Endothelial cell of umbilical vein (primary cell): Measurements from ENCODE around the gene WNK4. TPM values are rescaled to one million over a fixed set of nuclear protein-coding genes. Genes with fewer than 3 reads are reported as not detected.

Source experiments
- BruUV-seq: library from RNA; stranded (reverse); fragments of 400-500 nt; replicated peaks from 2 replicates; lab custom pipeline; 2021; lab: Mats Ljungman, UMichigan
- CTCF ChIA-PET: fragments of 300-600, 350-600 bp; sonication (Branson Sonifier 250); formaldehyde crosslinking; loops from one replicate; lab custom pipeline; 2021; ENCODE audit warnings: antibody characterized with exemption, inconsistent platforms; lab: Charles Lee
- POLR2A ChIA-PET: fragments of 300-600, 350-600 bp; sonication (Branson Sonifier 250); formaldehyde crosslinking; loops from one replicate; lab custom pipeline; 2021; ENCODE audit warnings: antibody characterized with exemption, inconsistent platforms; lab: Charles Lee
- DNase-seq: peaks from one replicate; pipeline ENCODE4 v3.0.0-alpha.2; 2011; ENCODE audit warnings: low read depth, low spot score
- FAIRE-seq: peaks from 2 replicates; lab custom pipeline; 2011; peaks lifted over from hg19 to GRCh38; lab: Jason Lieb, UNC
- H2AFZ ChIP-seq: 2 replicates; pipeline ENCODE4 v1.6.0; 2012; ENCODE audit warnings: low read depth, low read length, control low read depth, inconsistent platforms
- H3K27ac ChIP-seq: 2 replicates; pipeline ENCODE4 v1.5.1; 2011; ENCODE audit warnings: low read depth, mild to moderate bottlenecking, control low read depth, low read length, moderate library complexity; ENCODE audit not compliant: insufficient read depth
- H3K27me3 ChIP-seq, 2 experiments: 2 replicates each; pipeline versions ENCODE4 v1.6.0 to v1.6.1; 2011; ENCODE audit warnings: low read length in 2 of 2, mixed read lengths in 1 of 2; ENCODE audit not compliant: control insufficient read depth in 2 of 2, insufficient read depth in 2 of 2
- H3K36me3 ChIP-seq, 2 experiments: 2 replicates in 1 of 2; 3 replicates in 1 of 2; pipeline ENCODE4 v1.5.1; 2011; ENCODE audit warnings: low read length in 2 of 2, mild to moderate bottlenecking in 1 of 2, moderate library complexity in 1 of 2; ENCODE audit not compliant: control insufficient read depth in 2 of 2, insufficient read depth in 2 of 2; ENCODE audit errors: extremely low read depth in 1 of 2
- H3K4me1 ChIP-seq: 3 replicates; pipeline ENCODE4 v1.5.1; 2011; ENCODE audit warnings: mild to moderate bottlenecking, low read length; ENCODE audit not compliant: control insufficient read depth, insufficient read depth; ENCODE audit errors: extremely low read depth
- H3K4me2 ChIP-seq: 2 replicates; pipeline ENCODE4 v1.6.1; 2011; ENCODE audit warnings: low read length, control low read depth, mixed read lengths; ENCODE audit not compliant: insufficient read depth
- H3K4me3 ChIP-seq, 3 experiments: fragments of 200-600 bp in 1 of 3; sonication (generic), shearing (Covaris generic) in 1 of 3; replicated peaks in 1 of 3; 2 replicates each; pipeline ENCODE4 v1.5.1; 2011 to 2016; ENCODE audit warnings: control low read depth in 3 of 3, low read length in 3 of 3, mild to moderate bottlenecking in 2 of 3, inconsistent platforms in 1 of 3, low read depth in 1 of 3, moderate library complexity in 1 of 3; ENCODE audit not compliant: insufficient read depth in 1 of 3
- H3K79me2 ChIP-seq: 2 replicates; pipeline ENCODE4 v1.6.0; 2012; ENCODE audit warnings: low read length, inconsistent platforms; ENCODE audit not compliant: control insufficient read depth, insufficient read depth
- H3K9ac ChIP-seq: replicated peaks from 2 replicates; pipeline ENCODE3; 2011; ENCODE audit warnings: low read length, control low read depth; ENCODE audit not compliant: insufficient read depth; ENCODE audit errors: extremely low read depth
- H3K9me1 ChIP-seq: replicated peaks from 3 replicates; pipeline ENCODE4 v1.6.0; 2011; ENCODE audit warnings: mild to moderate bottlenecking, low read length; ENCODE audit not compliant: control insufficient read depth, insufficient read depth; ENCODE audit errors: extremely low read depth
- H3K9me3 ChIP-seq: replicated peaks from 2 replicates; pipeline ENCODE4 v1.5.1; 2012; ENCODE audit warnings: low read length, inconsistent platforms; ENCODE audit not compliant: control insufficient read depth, insufficient read depth
- H4K20me1 ChIP-seq: replicated peaks from 2 replicates; pipeline ENCODE3; 2011; ENCODE audit warnings: mild to moderate bottlenecking, low read length; ENCODE audit not compliant: control insufficient read depth, insufficient read depth; ENCODE audit errors: extremely low read depth
- CTCF ChIP-seq, 2 donors: IDR thresholded peaks; 1 replicate in 1 of 2; 2 replicates in 1 of 2; pipeline ENCODE4 v1.5.1; 2011; ENCODE audit warnings: low read length in 2 of 2, mild to moderate bottlenecking in 2 of 2, moderate library complexity in 2 of 2, control low read depth in 1 of 2, inconsistent platforms in 1 of 2, low read depth in 1 of 2; ENCODE audit not compliant: insufficient read depth in 1 of 2; ENCODE audit errors: extremely low read depth in 1 of 2
- EZH2 ChIP-seq: IDR thresholded peaks from 2 replicates; pipeline ENCODE4 v1.6.1; 2012; ENCODE audit warnings: borderline replicate concordance, low read depth, mild to moderate bottlenecking, moderate library complexity, low read length, inconsistent platforms; ENCODE audit not compliant: severe bottlenecking
- FOS ChIP-seq: IDR thresholded peaks from 2 replicates; pipeline ENCODE4 v1.6.1; 2011; ENCODE audit warnings: mild to moderate bottlenecking, low read length, moderate library complexity, borderline replicate concordance; ENCODE audit not compliant: insufficient read depth
- GATA2 ChIP-seq: IDR thresholded peaks from 2 replicates; pipeline ENCODE4 v1.7.0; 2011; ENCODE audit warnings: low read depth, mild to moderate bottlenecking, moderate library complexity, mixed read lengths, low read length; ENCODE audit not compliant: insufficient read length, insufficient read depth
- JUN ChIP-seq: IDR thresholded peaks from 2 replicates; pipeline ENCODE4 v1.6.1; 2011; ENCODE audit warnings: borderline replicate concordance, low read depth; ENCODE audit not compliant: insufficient read length, insufficient read depth
- MAX ChIP-seq: IDR thresholded peaks from 2 replicates; pipeline ENCODE4 v1.6.1; 2011; ENCODE audit not compliant: insufficient read depth, insufficient read length
- MYC ChIP-seq: IDR thresholded peaks from one replicate; pipeline ENCODE4 v1.6.1; 2011; ENCODE audit warnings: mild to moderate bottlenecking, low read depth, low read length
- POLR2A ChIP-seq: IDR thresholded peaks from 2 replicates; pipeline ENCODE4 v1.6.1; 2012; ENCODE audit warnings: low read depth, mild to moderate bottlenecking, control low read depth, low read length
- POLR2AphosphoS5 ChIP-seq: IDR thresholded peaks from 2 replicates; pipeline ENCODE4 v1.6.1; 2012; ENCODE audit warnings: low read depth, mild to moderate bottlenecking, control low read depth, low read length, moderate library complexity; ENCODE audit not compliant: insufficient read depth
- dilution Hi-C: fragments of 300-500 bp; cut with MboI; formaldehyde crosslinking; loops from one replicate; pipeline ENCODE4 v1.15.0; 2019; ENCODE audit warnings: low sequenced_read_pairs; ENCODE audit not compliant: extremely low pct_ligation_motif_present
- intact Hi-C: fragments of 100-400 bp; cut with micrococcal nuclease; formaldehyde crosslinking; loops from one replicate; pipeline ENCODE4 v1.10.0; 2022
- polyA plus RNA-seq, 4 experiments: library from polyadenylated mRNA; depleted of rRNA in 3 of 4; stranded (reverse) in 3 of 4; unstranded in 1 of 4; fragments of >200 nt; gene quantifications; 2 replicates each; pipeline versions ENCODE4 v1.2.1 to v1.2.3, GENCODE V29; 2011 to 2012; ENCODE audit warnings: missing spikeins in 1 of 4
- total RNA-seq: library from RNA; stranded (reverse); gene quantifications from 2 replicates; pipeline ENCODE4 v1.2.3, GENCODE V29; 2021

WNK4 gene
- total and polyA plus RNA-seq, 2 donors (not counting 3 experiments of a cell fraction or from before 2014, with no cell fraction given), result 0.84 to 1.9 TPM

GRCh38 chr17:42792545-42792944 is 12.1 kb downstream of the WNK4 start:
- Histone ChIP-seq H3K79me2 (no peaks in the 10 kb centered on the region), H3K4me3 (no peak overlapping the region), H3K9ac (no peak overlapping the region), H3K27me3 (no peaks in the 10 kb centered on the region), H3K9me1 (no peaks in the 10 kb centered on the region), H3K4me2 (no peak overlapping the region), H3K9me3 (no peaks in the 10 kb centered on the region), H3K4me1 (peaks cover 6% of the 10 kb centered on the region), H3K27ac (no peak overlapping the region), H3K36me3 (peaks cover 0 to 2% of the 10 kb centered on the region in 2 experiments), H4K20me1 (no peaks in the 10 kb centered on the region), H2AFZ (no peak overlapping the region)
- no peak for TF ChIP-seq MAX
- no peak for TF ChIP-seq MYC
- no peak for TF ChIP-seq JUN
- TF ChIP-seq POLR2A, result no peak
- TF ChIP-seq FOS, result no peak
- no peak for FAIRE-seq
- ChIA-PET POLR2A (interaction anchor here (0.7 kb wide), 1 partner anchor 11 kb away, joined by 4 read pairs; no protein-coding TSS in a partner anchor), CTCF (no interaction called here)
- intact Hi-C loops, result no loop called here
- dilution Hi-C loops, result no loop called here
- no peak for DNase-seq
- no TSS peak for BruUV-seq

GRCh38 chr17:42795061-42795460 is 14.7 kb downstream of the WNK4 start:
- no peak for DNase-seq
- no peak overlapping the region for H2AFZ ChIP-seq
- peaks cover 11% of the 10 kb centered on the region for H3K4me1 ChIP-seq
- H3K36me3 ChIP-seq, result peaks cover 0 to 2% of the 10 kb centered on the region in 2 experiments
- no peak overlapping the region for H3K4me2 ChIP-seq
- no peak overlapping the region for H3K9ac ChIP-seq
- POLR2A ChIA-PET, result no interaction called here
- H3K4me3 ChIP-seq, result no peak overlapping the region
- CTCF ChIA-PET, result interaction anchor here (1.3 kb wide), 1 partner anchor 29 kb away, joined by 5 read pairs; the partner anchor contains the start of gene BECN1
- dilution Hi-C loops, result no loop called here
- no TSS peak for BruUV-seq
- H4K20me1 ChIP-seq, result no peaks in the 10 kb centered on the region
- no peak for FAIRE-seq
- no peaks in the 10 kb centered on the region for H3K79me2 ChIP-seq
- no peaks in the 10 kb centered on the region for H3K9me1 ChIP-seq
- intact Hi-C loops, result no loop called here
- H3K27me3 ChIP-seq, result no peaks in the 10 kb centered on the region
- TF ChIP-seq JUN (no peak), MYC (no peak), POLR2AphosphoS5 (no peak), FOS (no peak), EZH2 (no peak), CTCF (IDR thresholded peaks at IDR 0.05; ENCODE audit: extremely low read depth in 1 of 2, insufficient read depth in 1 of 2, low read depth in 1 of 2, low read length in 2 of 2) (no peak), POLR2A (no peak), MAX (no peak), GATA2 (no peak)
- no peak overlapping the region for H3K27ac ChIP-seq
- no peaks in the 10 kb centered on the region for H3K9me3 ChIP-seq
